CD4-positive, alpha-beta memory T cell (primary cell): ENCODE measurements around the gene OGFR. TPM values are rescaled to one million over a fixed set of nuclear protein-coding genes. Genes with fewer than 3 reads are reported as not detected.
A peak's percentile ranks its signal among the peaks of the same experiment; 100 is the strongest.
"Not testable (repeated sequence)": the region's sequence is repeated elsewhere in the genome, so short reads cannot be mapped to it uniquely, and the experiment has no call there.

Experiments
- CTCF ChIA-PET: fragments of 350-600 bp; sonication (Branson Sonifier 250); formaldehyde crosslinking; loops from one replicate; lab custom pipeline; 2021; ENCODE audit warnings: inconsistent platforms; ENCODE audit not compliant: partially characterized antibody; lab: Charles Lee
- POLR2A ChIA-PET: fragments of 350-600 bp; sonication (Branson Sonifier 250); formaldehyde crosslinking; loops from one replicate; lab custom pipeline; 2021; ENCODE audit not compliant: partially characterized antibody; lab: Charles Lee
- DNase-seq, 5 donors: peaks; one replicate each; pipeline versions ENCODE4 v3.0.0 to v3.0.0-alpha.2; 2020 to 2022; ENCODE audit warnings: mixed read lengths in 1 of 5
- H3K27ac ChIP-seq: one replicate; pipeline ENCODE4 v1.7.0; 2013; ENCODE audit warnings: low read depth, low read length
- H3K27me3 ChIP-seq: 2 replicates; pipeline ENCODE4 v1.7.0; 2013; ENCODE audit warnings: mild to moderate bottlenecking, low read length, moderate library complexity; ENCODE audit not compliant: insufficient read depth
- H3K36me3 ChIP-seq: 2 replicates; pipeline ENCODE4 v1.7.0; 2013; ENCODE audit warnings: mild to moderate bottlenecking, low read length, moderate library complexity; ENCODE audit not compliant: insufficient read depth
- H3K4me1 ChIP-seq: 2 replicates; pipeline ENCODE4 v1.7.0; 2013; ENCODE audit warnings: mild to moderate bottlenecking, low read length, moderate library complexity; ENCODE audit not compliant: insufficient read depth
- H3K4me3 ChIP-seq, 2 donors: one replicate each; pipeline ENCODE4 v1.7.0; 2013; ENCODE audit warnings: low read length in 2 of 2, mild to moderate bottlenecking in 1 of 2
- H3K9me3 ChIP-seq, 2 donors: one replicate each; pipeline ENCODE4 v1.7.0; 2013; ENCODE audit warnings: low read length in 2 of 2, control low read depth in 1 of 2; ENCODE audit not compliant: control insufficient read depth in 1 of 2
- H3K27ac Mint-ChIP-seq, 7 donors: one replicate each; pipeline ENCODE4 v1.8.0; 2020 to 2021; ENCODE audit warnings: mixed read lengths in 7 of 7, mild to moderate bottlenecking in 6 of 7, inconsistent platforms in 3 of 7, moderate library complexity in 3 of 7
- H3K27me3 Mint-ChIP-seq, 2 donors: one replicate each; pipeline ENCODE4 v1.8.0; 2020 to 2021; ENCODE audit warnings: mixed read lengths in 2 of 2
- H3K36me3 Mint-ChIP-seq, 2 donors: one replicate each; pipeline ENCODE4 v1.8.0; 2020 to 2021; ENCODE audit warnings: mixed read lengths in 2 of 2, inconsistent platforms in 1 of 2, mild to moderate bottlenecking in 1 of 2
- H3K4me1 Mint-ChIP-seq, 4 donors: one replicate each; pipeline ENCODE4 v1.8.0; 2020 to 2021; ENCODE audit warnings: mixed read lengths in 4 of 4, mild to moderate bottlenecking in 1 of 4
- H3K4me3 Mint-ChIP-seq, 8 donors: one replicate each; pipeline ENCODE4 v1.8.0; 2020 to 2021; ENCODE audit warnings: mixed read lengths in 8 of 8, mild to moderate bottlenecking in 7 of 8, moderate library complexity in 6 of 8, inconsistent platforms in 3 of 8
- H3K9me3 Mint-ChIP-seq, 8 donors: one replicate each; pipeline ENCODE4 v1.8.0; 2020 to 2021; ENCODE audit warnings: mixed read lengths in 8 of 8, mild to moderate bottlenecking in 5 of 8, inconsistent platforms in 3 of 8, moderate library complexity in 1 of 8
- intact Hi-C: fragments of 100-400 bp; cut with micrococcal nuclease; formaldehyde crosslinking; loops from one replicate; pipeline ENCODE4 v1.15.1; 2023
- polyA plus RNA-seq, 2 donors: library from polyadenylated mRNA; unstranded; fragments of 300-500 nt; fragmentation: Illumina TruSeq; gene quantifications; one replicate each; pipeline ENCODE4 v1.2.3, GENCODE V29; 2021
- total RNA-seq, 2 experiments: library from RNA; stranded (reverse); gene quantifications; one replicate each; pipeline ENCODE4 v1.2.3, GENCODE V29; 2021

OGFR gene
- total and polyA plus RNA-seq, 4 experiments from 2014 or later = 13.8 to 75.9 (median 69.4) TPM

DNA sequence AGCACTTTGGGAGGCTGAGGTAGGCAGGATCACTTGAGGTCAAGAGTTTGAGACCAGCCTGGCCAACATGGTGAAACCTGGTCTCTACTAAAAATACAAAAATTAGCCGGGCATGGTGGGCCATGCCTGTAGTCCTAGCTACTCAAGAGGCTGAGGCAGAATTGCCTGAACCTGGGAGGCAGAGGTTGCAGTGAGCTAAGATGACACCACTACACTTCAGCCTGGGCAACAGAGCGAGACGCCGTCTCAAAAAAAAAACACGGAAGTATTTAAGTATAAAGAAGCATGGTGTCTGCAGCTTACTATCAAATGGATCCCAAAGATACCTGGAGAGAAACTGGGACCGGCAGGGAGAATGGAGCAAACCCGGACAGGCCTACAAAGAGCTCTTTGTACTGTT lies 44.3 kb downstream of the OGFR start:
- POLR2A ChIA-PET, H3K4me1 ChIP-seq, H3K27me3 ChIP-seq, H3K36me3 ChIP-seq, CTCF ChIA-PET, H3K9me3 ChIP-seq, H3K27ac Mint-ChIP-seq, H3K4me3 ChIP-seq, H3K4me3 Mint-ChIP-seq, H3K27ac ChIP-seq, intact Hi-C loops, DNase-seq, H3K4me1 Mint-ChIP-seq, H3K9me3 Mint-ChIP-seq, H3K27me3 Mint-ChIP-seq: not testable (repeated sequence)
- H3K36me3 Mint-ChIP-seq = peaks cover 18 to 22% of the 10 kb centered on the region in 2 donors

DNA sequence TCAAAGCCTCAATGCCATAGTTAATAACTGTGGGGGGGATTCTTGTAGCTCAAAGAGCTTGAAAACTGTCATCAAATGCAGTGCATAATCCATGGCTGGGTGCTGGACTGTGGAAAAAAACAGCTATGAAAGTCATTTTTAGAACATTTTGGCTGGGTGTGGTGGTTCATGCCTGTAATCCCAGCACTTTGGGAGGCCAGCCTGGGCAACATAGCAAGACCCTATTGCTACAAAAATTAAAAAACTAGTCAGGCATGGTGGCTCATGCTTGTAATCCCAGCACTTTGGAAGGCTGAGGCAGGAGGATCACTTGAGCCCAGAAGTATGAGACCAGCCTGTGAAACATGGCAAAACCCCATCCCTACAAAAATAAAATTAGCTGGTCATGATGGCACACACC lies 44.8 kb downstream of the OGFR start:
- H3K9me3 ChIP-seq = no peaks in the 10 kb centered on the region
- no peaks in the 10 kb centered on the region for H3K4me1 ChIP-seq
- H3K27me3 ChIP-seq = no peaks in the 10 kb centered on the region
- H3K4me1 Mint-ChIP-seq = peaks cover 0 to 1% (median 0%) of the 10 kb centered on the region in 4 donors
- peaks cover 2% of the 10 kb centered on the region for H3K36me3 ChIP-seq
- peaks cover 0 to 2% (median 0%) of the 10 kb centered on the region in 8 donors for H3K9me3 Mint-ChIP-seq
- no peak overlapping the region for H3K4me3 Mint-ChIP-seq
- H3K36me3 Mint-ChIP-seq = peaks cover 20 to 21% of the 10 kb centered on the region in 2 donors
- H3K4me3 ChIP-seq = no peak overlapping the region
- no peaks in the 10 kb centered on the region for H3K27me3 Mint-ChIP-seq
- H3K27ac Mint-ChIP-seq = no peak overlapping the region
- DNase-seq = no peak
- CTCF ChIA-PET = no interaction called here
- no peak overlapping the region for H3K27ac ChIP-seq
- POLR2A ChIA-PET = no interaction called here
- intact Hi-C loops = no loop called here

DNA sequence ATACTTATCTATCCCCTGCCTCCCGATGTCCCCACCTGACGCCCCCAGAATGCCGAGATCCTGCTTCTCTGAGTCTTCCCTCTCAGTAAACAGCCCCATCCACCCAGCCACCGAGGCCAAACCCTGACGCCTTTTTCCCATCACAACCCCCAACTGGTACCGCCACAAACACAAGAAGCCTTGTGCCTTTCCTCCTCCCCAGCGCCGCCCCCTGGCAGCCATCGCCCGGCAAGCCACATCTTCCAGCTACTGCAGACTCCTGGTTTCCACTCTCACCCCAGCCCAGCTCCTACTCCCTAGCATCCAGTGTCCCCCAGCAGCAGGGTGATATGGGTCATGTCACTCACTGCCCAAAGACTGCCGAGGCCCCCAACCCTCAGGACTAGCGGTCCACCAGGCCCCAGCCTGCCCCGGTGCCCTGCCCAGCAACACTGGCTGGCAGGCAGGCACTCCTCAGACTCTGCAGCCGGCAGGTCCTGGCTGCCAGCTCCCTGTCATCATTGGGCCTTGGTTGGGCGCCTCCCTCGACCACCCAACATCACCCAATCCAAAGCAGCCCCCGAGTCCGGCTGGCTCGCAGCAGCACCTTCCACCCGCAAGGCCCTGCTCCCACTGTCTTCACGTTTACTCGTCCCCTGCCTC lies 45.8 kb downstream of the OGFR start:
- Mint-ChIP-seq H3K27ac (peak overlapping the region in 1 of 7 donors; percentile 40), H3K36me3 (peaks cover 20 to 23% of the 10 kb centered on the region in 2 donors), H3K4me1 (peaks cover 0 to 1% (median 0%) of the 10 kb centered on the region in 4 donors), H3K27me3 (no peaks in the 10 kb centered on the region), H3K9me3 (peaks cover 0 to 2% (median 0%) of the 10 kb centered on the region in 8 donors), H3K4me3 (no peak overlapping the region)
- Histone ChIP-seq H3K27me3 (no peaks in the 10 kb centered on the region), H3K27ac (no peak overlapping the region), H3K4me1 (no peaks in the 10 kb centered on the region), H3K4me3 (no peak overlapping the region), H3K9me3 (no peaks in the 10 kb centered on the region), H3K36me3 (peaks cover 8% of the 10 kb centered on the region)
- CTCF ChIA-PET = no interaction called here
- POLR2A ChIA-PET = no interaction called here
- intact Hi-C loops = no loop called here
- DNase-seq = no peak

DNA sequence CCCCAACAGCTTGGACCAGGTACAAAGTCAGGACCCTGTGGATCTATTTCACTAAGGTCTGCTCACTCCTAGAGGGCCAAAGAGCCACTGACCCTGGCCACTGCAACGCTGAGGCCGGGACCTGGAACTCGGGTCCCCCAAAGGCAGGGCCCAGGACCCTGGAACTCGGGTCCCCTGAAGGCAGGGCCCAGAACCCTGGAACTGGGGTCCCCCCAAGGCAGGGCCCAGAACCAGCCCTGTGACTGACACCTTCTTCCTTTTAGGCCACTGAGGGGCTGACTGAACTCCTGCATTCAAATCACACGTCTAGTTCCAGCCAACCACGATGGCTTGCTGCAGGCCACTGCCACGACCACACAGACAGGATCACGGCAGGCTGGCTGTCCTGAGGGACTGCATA lies 47.6 kb downstream of the OGFR start:
- Histone ChIP-seq H3K27me3 (no peaks in the 10 kb centered on the region), H3K9me3 (no peaks in the 10 kb centered on the region), H3K36me3 (peaks cover 13% of the 10 kb centered on the region), H3K4me3 (no peak overlapping the region), H3K27ac (no peak overlapping the region), H3K4me1 (no peaks in the 10 kb centered on the region)
- no peak for DNase-seq
- intact Hi-C loops = no loop called here
- ChIA-PET CTCF (no interaction called here), POLR2A (no interaction called here)
- Mint-ChIP-seq H3K4me1 (peaks cover 0 to 1% (median 0%) of the 10 kb centered on the region in 4 donors), H3K4me3 (no peak overlapping the region), H3K36me3 (peaks cover 19 to 28% of the 10 kb centered on the region in 2 donors), H3K27me3 (no peaks in the 10 kb centered on the region), H3K9me3 (peaks cover 0 to 2% (median 0%) of the 10 kb centered on the region in 8 donors), H3K27ac (no peak overlapping the region)

DNA sequence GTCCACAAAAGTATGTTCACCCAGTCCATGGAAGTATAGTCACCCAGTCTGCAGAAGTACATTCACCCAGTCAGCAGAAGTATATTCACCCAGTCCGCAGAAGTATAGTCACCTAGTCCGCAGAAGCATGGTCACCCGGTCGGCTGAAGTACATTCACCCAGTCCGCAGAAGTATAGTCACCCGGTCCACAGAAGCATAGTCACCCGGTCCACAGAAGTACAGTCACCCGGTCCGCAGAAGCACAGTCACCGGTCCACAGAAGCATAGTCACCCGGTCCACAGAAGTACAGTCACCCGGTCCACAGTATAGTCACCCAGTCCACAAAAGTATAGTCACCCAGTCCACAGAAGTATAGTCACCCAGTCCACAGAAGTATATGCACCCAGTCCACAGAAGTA lies 48.2 kb downstream of the OGFR start:
- Mint-ChIP-seq H3K4me3 (no peak overlapping the region), H3K36me3 (peaks cover 24 to 31% of the 10 kb centered on the region in 2 donors), H3K27ac (no peak overlapping the region), H3K27me3 (no peaks in the 10 kb centered on the region), H3K4me1 (peaks cover 0 to 1% (median 0%) of the 10 kb centered on the region in 4 donors), H3K9me3 (peaks cover 0 to 2% (median 0%) of the 10 kb centered on the region in 8 donors)
- H3K27me3 ChIP-seq = no peaks in the 10 kb centered on the region
- no peak for DNase-seq
- ChIA-PET POLR2A (no interaction called here), CTCF (no interaction called here)
- H3K27ac ChIP-seq = no peak overlapping the region
- H3K4me1 ChIP-seq = no peaks in the 10 kb centered on the region
- peaks cover 13% of the 10 kb centered on the region for H3K36me3 ChIP-seq
- H3K9me3 ChIP-seq = no peaks in the 10 kb centered on the region
- intact Hi-C loops = no loop called here
- no peak overlapping the region for H3K4me3 ChIP-seq

DNA sequence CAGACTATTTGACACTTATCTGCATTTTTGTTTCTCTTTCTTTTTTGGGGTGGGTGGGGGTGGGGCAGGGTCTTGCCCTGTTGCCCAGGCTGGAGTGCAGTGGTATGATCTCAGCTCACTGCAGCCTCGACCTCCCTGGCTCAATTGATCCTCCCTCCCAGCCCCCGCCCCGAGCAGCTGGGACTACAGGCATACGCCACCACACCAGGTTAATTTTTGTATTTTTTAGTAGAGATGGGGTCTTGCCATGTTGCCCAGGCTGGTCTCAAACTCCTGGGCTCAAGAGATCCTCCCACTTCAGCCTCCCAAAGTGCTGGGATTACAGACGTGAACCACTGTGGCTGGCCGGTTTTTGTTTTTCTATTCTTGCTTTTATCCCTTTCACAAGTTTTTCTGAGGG lies 48.7 kb downstream of the OGFR start:
- H3K4me3 Mint-ChIP-seq, H3K27me3 ChIP-seq, CTCF ChIA-PET, DNase-seq, H3K27ac Mint-ChIP-seq, H3K4me1 Mint-ChIP-seq, H3K9me3 ChIP-seq, H3K4me3 ChIP-seq, H3K9me3 Mint-ChIP-seq, H3K27me3 Mint-ChIP-seq, intact Hi-C loops, POLR2A ChIA-PET, H3K27ac ChIP-seq, H3K4me1 ChIP-seq: not testable (repeated sequence)
- peaks cover 28 to 30% of the 10 kb centered on the region in 2 donors for H3K36me3 Mint-ChIP-seq
- H3K36me3 ChIP-seq = peaks cover 13% of the 10 kb centered on the region

DNA sequence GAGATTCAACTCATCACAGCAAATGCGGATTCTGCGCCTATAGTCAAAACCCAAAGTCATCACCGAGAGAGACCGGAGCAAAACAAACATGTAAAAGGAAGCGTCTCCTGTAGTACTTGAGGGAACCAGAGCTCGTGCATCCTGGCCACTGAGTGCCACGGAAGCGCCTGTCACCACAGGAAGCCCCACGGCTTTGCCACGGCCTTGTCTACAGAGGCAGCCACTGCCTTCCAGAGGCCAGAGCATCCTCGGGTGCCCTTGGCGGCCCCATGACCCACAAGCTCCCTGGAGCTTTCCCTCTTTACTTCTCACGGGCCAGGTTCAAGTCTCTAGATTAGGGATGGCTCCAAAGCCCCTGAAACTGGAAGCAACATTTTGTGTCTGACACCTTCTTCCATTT lies 49.5 kb downstream of the OGFR start:
- H3K36me3 Mint-ChIP-seq = peaks cover 28 to 30% of the 10 kb centered on the region in 2 donors
- Histone ChIP-seq H3K9me3 (no peaks in the 10 kb centered on the region), H3K27ac (no peak overlapping the region), H3K4me3 (no peak overlapping the region), H3K4me1 (no peaks in the 10 kb centered on the region), H3K36me3 (peaks cover 13% of the 10 kb centered on the region), H3K27me3 (no peaks in the 10 kb centered on the region)
- H3K4me1 Mint-ChIP-seq = peaks cover 0 to 2% (median 0%) of the 10 kb centered on the region in 4 donors
- H3K27ac Mint-ChIP-seq = no peak overlapping the region
- ChIA-PET CTCF (no interaction called here), POLR2A (no interaction called here)
- no peak overlapping the region for H3K4me3 Mint-ChIP-seq
- no peaks in the 10 kb centered on the region for H3K27me3 Mint-ChIP-seq
- no peaks in the 10 kb centered on the region for H3K9me3 Mint-ChIP-seq
- DNase-seq = no peak
- intact Hi-C loops = no loop called here
